Measurements from ENCODE around the gene SDHB. TPM values are rescaled to one million over a fixed set of nuclear protein-coding genes. Genes with fewer than 3 reads are reported as not detected.

SDHB gene
- polyA plus RNA-seq, 3 donors: 116 to 275 (median 241) TPM

DNA sequence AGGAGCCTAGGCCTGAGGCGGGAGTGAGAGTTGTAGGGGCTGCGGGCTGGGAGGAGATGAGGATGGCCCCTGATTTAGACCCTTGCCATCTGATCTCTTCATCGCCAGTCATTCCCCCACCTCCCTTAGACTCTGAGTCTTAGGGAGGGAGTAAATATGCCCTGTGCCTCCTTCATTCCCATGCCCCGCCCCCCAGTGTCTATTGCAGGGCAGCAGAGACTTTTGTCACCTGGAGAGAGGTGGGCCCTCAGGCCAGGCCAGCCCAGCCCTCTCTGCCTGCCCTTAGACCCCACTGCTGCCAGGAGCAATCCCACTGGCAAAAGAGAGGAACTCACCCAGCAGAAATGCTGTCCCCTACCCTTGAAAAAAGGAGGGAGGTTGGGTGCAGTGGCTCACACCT, 70.2 kb downstream of the SDHB start:
- Histone ChIP-seq H3K27ac (ENCODE audit: low read depth in 1 of 2, low read length in 2 of 2) (no peak overlapping the region), H3K4me1 (ENCODE audit: control insufficient read depth in 1 of 2, insufficient read depth in 2 of 2, low read length in 2 of 2) (peaks cover 3 to 10% of the 10 kb centered on the region in 2 donors), H3K4me3 (replicated peaks in 1 of 3; ENCODE audit: low read depth in 2 of 3, low read length in 3 of 3) (no peak overlapping the region), H3K79me2 (ENCODE audit: insufficient read depth, low read length) (no peaks in the 10 kb centered on the region), H3K9ac (ENCODE audit: insufficient read depth, low read length, poor library complexity, severe bottlenecking) (no peak overlapping the region), H3K27me3 (ENCODE audit: control insufficient read depth in 2 of 2, insufficient read depth in 2 of 2, low read length in 2 of 2) (peaks cover 9 to 35% of the 10 kb centered on the region in 2 donors), H4K20me1 (ENCODE audit: insufficient read depth, low read length) (no peaks in the 10 kb centered on the region), H2AFZ (ENCODE audit: insufficient read depth, low read depth, low read length, poor library complexity, severe bottlenecking) (no peak overlapping the region), H3K36me3 (replicated peaks in 1 of 2; ENCODE audit: control insufficient read depth in 1 of 2, insufficient read depth in 2 of 2, low read length in 2 of 2) (peaks cover 28 to 29% of the 10 kb centered on the region in 2 donors), H3K9me3 (replicated peaks in 1 of 2; ENCODE audit: control insufficient read depth in 1 of 2, insufficient read depth in 1 of 2, low read length in 2 of 2) (peaks cover 0 to 10% of the 10 kb centered on the region in 2 donors), H3K4me2 (replicated peaks; ENCODE audit: extremely low read depth, low read length, poor library complexity, severe bottlenecking) (no peak overlapping the region)
- H3K9me3 Mint-ChIP-seq: peaks cover 0 to 9% (median 2%) of the 10 kb centered on the region in 7 donors
- WGBS (ENCODE audit: insufficient coverage): no CpG with 5 or more reads among the region's 4 CpGs
- DNase-seq: no peak
- H3K4me1 Mint-ChIP-seq: peaks cover 10% of the 10 kb centered on the region
- peaks cover 34 to 37% of the 10 kb centered on the region in 2 donors for H3K36me3 Mint-ChIP-seq
- no peak for TF ChIP-seq CTCF (IDR thresholded peaks at IDR 0.05)
- no peak overlapping the region for H3K4me3 Mint-ChIP-seq
- peak overlapping the region in 1 of 7 donors; percentile 79 for H3K27ac Mint-ChIP-seq
- intact Hi-C loops (cut with micrococcal nuclease): no loop called here
- H3K27me3 Mint-ChIP-seq (ENCODE audit: low read depth in 3 of 3): peaks cover 38 to 45% (median 40%) of the 10 kb centered on the region in 3 donors

- intact Hi-C loops (cut with micrococcal nuclease): no loop called here
- WGBS (ENCODE audit: insufficient coverage): 67% methylated on average over 11 of the region's 11 CpGs
- Mint-ChIP-seq H3K27me3 (ENCODE audit: low read depth in 3 of 3) (peaks cover 43 to 51% (median 46%) of the 10 kb centered on the region in 3 donors), H3K4me3 (peak overlapping the region in 1 of 2 donors; percentile 42), H3K4me1 (peaks cover 10% of the 10 kb centered on the region), H3K36me3 (peaks cover 29 to 32% of the 10 kb centered on the region in 2 donors), H3K27ac (peak overlapping the region in 1 of 7 donors; percentile 79), H3K9me3 (peaks cover 0 to 9% (median 2%) of the 10 kb centered on the region in 7 donors)
- Histone ChIP-seq H3K27me3 (ENCODE audit: control insufficient read depth in 2 of 2, insufficient read depth in 2 of 2, low read length in 2 of 2) (peaks cover 9 to 37% of the 10 kb centered on the region in 2 donors), H3K27ac (ENCODE audit: low read depth in 1 of 2, low read length in 2 of 2) (no peak overlapping the region), H3K79me2 (ENCODE audit: insufficient read depth, low read length) (no peaks in the 10 kb centered on the region), H3K9ac (ENCODE audit: insufficient read depth, low read length, poor library complexity, severe bottlenecking) (no peak overlapping the region), H3K36me3 (replicated peaks in 1 of 2; ENCODE audit: control insufficient read depth in 1 of 2, insufficient read depth in 2 of 2, low read length in 2 of 2) (peaks cover 23 to 24% of the 10 kb centered on the region in 2 donors), H3K4me2 (replicated peaks; ENCODE audit: extremely low read depth, low read length, poor library complexity, severe bottlenecking) (no peak overlapping the region), H3K4me1 (ENCODE audit: control insufficient read depth in 1 of 2, insufficient read depth in 2 of 2, low read length in 2 of 2) (peaks cover 3 to 10% of the 10 kb centered on the region in 2 donors), H3K4me3 (replicated peaks in 1 of 3; ENCODE audit: low read depth in 2 of 3, low read length in 3 of 3) (no peak overlapping the region), H3K9me3 (replicated peaks in 1 of 2; ENCODE audit: control insufficient read depth in 1 of 2, insufficient read depth in 1 of 2, low read length in 2 of 2) (peaks cover 0 to 10% of the 10 kb centered on the region in 2 donors), H4K20me1 (ENCODE audit: insufficient read depth, low read length) (no peaks in the 10 kb centered on the region), H2AFZ (ENCODE audit: insufficient read depth, low read depth, low read length, poor library complexity, severe bottlenecking) (no peak overlapping the region)
- no peak for TF ChIP-seq CTCF (IDR thresholded peaks at IDR 0.05)
- no peak for DNase-seq
Observed at GRCh38 chr1:16982902-16983301, 70.9 kb downstream of the SDHB start.

Data from CD14-positive monocyte (primary cell).